Stimulated activated CD4-positive, alpha-beta T cell treated with anti-CD3 and anti-CD28 coated beads, Interleukin-15, amount 100 ng/mL, for 1 hour (primary cell): ENCODE measurements around the gene PPIC.
"Not testable (repeated sequence)": the region's sequence is repeated elsewhere in the genome, so short reads cannot be mapped to it uniquely, and the experiment has no call there.

ENCODE experiments used
- DNase-seq, 2 donors: peaks; one replicate each; pipeline ENCODE4 v3.0.0-alpha.2; 2020; ENCODE audit warnings: low read depth in 1 of 2, low spot score in 1 of 2

Gene PPIC

GRCh38 chr5:123012321-123012720 lies 24.2 kb downstream of the PPIC start:
- no peak for DNase-seq

DNA sequence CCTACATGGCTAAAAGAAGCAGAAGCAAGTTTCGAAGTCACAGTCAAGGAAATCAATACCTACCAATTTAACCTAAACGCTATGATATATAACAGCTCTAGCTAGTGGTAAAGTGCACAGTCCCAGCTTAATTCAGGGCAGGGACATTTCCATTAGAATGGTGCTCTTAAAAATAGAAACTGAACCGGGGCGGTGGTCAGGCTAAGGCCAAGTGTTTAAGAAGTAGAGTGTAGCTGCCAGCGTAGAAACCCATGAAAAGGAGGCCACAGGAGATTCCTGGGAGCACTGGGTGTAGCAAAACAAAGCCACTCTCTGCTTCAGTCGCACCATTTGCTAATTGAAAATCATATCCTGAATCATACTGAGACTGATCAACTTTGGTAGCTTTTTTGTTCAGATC lies 28.8 kb downstream of the PPIC start:
- no peak for DNase-seq

- DNase-seq, result no peak
These were observed 29.3 kb downstream of the PPIC start for GRCh38 chr5:123007182-123007581.

DNA sequence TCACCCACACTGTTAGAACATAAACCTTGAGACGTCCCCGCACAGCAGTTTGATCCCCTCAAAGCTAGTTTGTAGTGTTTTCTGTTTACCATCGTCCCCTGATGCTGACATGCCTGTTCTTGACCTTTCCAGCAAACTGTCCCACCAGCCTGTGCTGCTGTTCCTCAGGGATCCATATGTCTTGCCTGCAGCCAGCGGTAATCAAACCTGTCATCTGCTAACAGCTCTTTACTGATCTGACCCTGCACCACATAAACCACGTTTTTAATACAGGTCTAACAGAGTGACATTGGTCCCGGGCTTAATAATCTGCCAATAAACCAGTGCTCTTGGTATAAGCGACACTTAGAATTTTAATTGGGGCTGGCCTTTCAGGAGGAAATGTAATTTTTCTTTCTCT lies 34.7 kb downstream of the PPIC start:
- DNase-seq, result no peak

- no peak for DNase-seq
These were observed 35.8 kb downstream of the PPIC start for GRCh38 chr5:123000731-123001130.

- DNase-seq, result no peak
These were observed 36.5 kb downstream of the PPIC start for GRCh38 chr5:122999947-123000563.

DNA sequence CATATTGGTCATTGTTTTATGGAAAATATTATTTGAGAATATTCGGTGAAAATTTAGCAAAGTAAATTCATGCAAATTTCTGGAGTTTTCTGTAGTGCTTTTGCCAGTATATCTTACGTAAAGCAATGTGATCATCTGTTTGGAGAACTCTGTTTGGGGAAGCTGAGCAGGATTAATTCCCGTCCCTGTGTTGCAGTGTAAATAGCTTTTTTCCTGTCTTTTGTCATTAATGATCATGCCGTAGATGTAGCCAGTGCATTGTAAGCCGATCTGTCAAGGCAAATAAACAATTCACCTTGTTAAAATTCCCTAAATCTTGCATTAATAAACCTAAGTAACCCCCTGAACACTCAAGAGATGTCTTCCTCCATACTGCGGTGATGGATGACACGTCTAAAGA lies 39.2 kb downstream of the PPIC start:
- DNase-seq, result no peak

DNA sequence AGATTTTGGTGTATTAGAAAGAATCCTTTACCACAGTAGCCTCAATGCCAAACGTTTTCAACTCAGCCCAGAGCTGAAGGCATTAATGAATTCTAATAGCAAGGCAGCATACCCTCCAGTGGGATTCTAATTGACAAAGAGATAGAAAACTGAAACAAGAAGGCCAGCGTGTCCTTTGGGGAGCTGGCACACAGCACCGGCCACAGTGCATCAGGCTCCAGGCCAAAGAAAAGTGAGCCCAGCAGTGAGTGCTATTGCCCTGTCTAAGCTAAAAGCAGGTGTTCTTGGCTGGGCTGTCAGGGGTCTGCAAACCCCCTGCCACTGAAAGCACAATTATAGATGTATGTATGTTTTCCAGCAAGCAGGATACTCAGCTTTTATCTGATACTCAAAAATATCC lies 40.4 kb downstream of the PPIC start:
- no peak for DNase-seq

GRCh38 chr5:122985954-122986721 lies 50.4 kb downstream of the PPIC start:
- DNase-seq, result no peak

- no peak for DNase-seq
These were observed 51.4 kb downstream of the PPIC start for GRCh38 chr5:122985006-122985700.

DNA sequence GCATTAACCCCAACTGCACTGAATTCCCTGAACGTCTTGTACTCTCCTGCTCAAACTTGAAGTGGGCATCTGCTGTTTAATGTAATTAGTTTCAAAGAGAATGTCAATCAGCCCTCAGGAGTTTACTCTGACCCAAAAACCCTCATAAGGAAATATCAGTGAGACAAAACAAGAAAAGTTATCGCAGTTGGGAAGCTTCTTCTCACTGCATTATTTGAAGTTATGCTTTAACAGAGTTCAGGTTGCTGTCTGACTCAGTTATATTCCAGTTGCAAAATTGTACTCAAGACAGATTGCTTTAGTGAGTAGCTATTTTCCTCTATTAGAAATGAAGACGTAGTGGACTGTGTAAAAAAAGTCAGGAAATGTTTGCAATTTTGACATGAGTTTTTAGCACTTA lies 52.1 kb downstream of the PPIC start:
- DNase-seq, result no peak

DNA sequence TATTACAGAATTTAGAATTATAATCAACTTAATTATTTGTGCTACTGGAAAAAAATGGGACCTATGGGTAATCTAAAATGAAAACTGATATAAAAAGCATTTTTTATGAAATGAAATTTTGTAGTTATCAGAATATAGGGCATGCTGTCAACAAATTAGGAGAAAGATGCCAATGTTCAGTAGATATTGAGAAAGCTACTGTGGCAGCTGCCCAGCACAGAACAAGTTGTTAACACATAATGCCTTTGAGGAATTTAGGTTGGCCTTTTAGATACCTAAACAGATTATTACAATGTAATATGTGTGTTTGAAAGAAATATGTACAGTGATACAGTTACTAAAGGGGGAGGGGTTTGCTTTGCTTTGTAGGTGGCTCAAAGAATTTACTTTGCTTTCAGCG lies 54.1 kb downstream of the PPIC start:
- no peak for DNase-seq

DNA sequence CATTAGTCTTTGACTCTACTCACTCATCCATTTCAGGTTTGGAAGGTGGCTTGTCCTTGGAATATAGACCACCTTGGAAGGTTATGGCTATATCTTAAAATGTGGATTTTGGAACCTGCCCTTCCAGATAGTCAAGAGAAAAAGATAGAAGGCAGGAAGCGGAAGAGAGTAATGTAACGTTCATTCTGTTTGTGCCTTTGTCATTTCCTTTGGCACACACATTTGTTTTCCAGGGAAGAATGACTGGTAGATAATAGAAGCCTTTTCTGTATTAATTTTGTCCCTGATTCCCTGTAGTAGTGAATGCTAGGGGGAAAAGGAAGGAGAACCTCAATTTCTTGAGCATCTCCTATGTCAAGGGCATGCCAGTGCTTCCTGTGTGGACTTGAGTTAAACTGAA lies 54.7 kb downstream of the PPIC start:
- no peak for DNase-seq

DNA sequence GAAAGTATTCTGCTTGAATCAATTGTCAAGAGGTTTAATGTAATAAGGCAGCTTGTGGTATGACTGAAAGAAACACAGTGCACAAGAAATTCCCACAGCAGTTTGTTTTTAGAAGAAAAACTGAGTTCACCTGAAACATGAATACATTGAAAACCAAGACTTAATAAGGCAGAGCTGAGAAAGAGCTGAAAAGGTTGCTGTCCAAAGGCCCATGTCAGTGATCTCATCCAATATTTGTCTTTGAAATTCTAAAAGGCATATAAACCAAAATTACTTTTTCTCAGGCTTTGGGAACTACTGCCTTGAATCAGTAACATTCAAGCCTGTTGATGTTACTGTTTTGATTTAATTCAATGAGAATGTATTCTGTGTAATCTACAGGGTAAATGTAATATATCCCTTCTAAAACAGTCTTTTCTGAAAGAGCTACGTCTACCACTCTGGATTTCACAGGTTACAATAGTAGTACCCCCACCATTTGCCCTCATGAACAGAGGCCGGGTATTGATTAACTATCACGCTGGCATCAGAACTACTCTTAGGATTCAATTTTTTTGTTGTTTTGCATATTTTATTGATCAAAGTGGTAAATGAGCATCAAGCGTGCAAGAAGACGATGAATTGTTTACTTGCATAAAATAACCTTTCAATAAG lies 57.8 kb downstream of the PPIC start:
- DNase-seq, result no peak

DNA sequence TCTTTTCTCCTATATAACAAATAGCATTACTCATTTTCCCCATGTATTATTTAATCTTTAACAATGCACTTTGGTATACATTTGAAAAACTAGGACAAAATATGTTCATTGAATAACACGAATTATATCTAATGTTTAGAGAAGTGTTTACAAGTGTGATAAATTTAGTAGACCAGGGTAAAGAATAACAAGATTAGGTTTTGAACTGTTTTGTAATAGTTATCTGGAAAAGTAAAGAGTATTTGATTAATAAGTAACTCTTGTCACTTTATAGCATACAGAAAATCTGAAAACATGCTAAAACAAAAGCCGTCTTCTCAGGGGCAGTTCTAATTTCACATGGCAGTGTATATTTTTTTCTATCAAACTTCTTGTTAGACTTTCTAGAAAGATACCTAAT lies 58.5 kb downstream of the PPIC start:
- DNase-seq, result no peak

DNA sequence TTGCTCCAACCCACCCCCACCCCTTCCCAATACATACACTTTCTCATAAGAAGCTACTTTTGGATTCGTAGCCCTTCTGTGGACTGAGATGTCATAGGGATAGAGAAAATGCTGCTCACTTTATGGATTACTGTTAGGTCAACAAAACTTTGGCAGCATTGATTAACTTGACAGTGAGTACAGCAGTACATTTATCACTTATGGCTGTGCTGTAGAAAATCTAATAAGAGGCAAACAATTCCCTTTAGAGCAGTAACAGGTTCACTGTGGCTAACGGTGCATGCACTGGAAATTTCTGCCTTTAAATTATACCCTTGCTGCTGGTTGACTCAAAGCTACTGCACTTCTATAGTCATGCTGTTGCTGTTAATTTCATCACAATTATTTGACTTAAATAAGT lies 59.2 kb downstream of the PPIC start:
- DNase-seq, result no peak

DNA sequence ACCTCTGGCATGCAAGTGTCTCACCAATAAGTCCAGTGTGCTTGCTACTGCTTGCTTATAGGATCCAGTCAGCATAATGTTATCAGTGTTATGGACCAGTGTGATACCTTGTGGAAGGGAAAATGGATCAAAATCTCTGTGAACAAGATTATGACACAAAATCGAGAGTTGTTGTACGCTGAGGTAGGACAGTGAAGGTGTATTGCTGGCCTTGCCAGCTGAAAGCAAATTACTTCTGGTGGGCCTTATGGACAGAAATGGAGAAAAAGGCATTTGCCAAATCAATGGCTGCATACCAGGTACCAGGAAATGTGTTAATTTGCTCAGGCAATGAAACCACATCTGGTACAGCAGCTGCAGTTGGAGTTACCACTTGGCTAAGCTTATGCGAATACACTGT lies 62.3 kb downstream of the PPIC start:
- DNase-seq, result not testable (repeated sequence)

GRCh38 chr5:122973759-122974158 lies 62.8 kb downstream of the PPIC start:
- DNase-seq, result not testable (repeated sequence)
